ENCODE measurements around the gene EXOC3L1.

The EXOC3L1 gene

GRCh38 chr16:67190041-67190440 lies at the start of gene EXOC3L1:
Gene EXOC3L1, minus strand, starts transcription at chr16:67190136. Its CDS starts 460 bp downstream, at chr16:67189676.
- TF ChIP-seq, protein P1, sequence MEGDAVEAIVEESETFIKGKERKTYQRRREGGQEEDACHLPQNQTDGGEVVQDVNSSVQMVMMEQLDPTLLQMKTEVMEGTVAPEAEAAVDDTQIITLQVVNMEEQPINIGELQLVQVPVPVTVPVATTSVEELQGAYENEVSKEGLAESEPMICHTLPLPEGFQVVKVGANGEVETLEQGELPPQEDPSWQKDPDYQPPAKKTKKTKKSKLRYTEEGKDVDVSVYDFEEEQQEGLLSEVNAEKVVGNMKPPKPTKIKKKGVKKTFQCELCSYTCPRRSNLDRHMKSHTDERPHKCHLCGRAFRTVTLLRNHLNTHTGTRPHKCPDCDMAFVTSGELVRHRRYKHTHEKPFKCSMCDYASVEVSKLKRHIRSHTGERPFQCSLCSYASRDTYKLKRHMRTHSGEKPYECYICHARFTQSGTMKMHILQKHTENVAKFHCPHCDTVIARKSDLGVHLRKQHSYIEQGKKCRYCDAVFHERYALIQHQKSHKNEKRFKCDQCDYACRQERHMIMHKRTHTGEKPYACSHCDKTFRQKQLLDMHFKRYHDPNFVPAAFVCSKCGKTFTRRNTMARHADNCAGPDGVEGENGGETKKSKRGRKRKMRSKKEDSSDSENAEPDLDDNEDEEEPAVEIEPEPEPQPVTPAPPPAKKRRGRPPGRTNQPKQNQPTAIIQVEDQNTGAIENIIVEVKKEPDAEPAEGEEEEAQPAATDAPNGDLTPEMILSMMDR (IDR thresholded peaks at IDR 0.05), result no peak

DNA sequence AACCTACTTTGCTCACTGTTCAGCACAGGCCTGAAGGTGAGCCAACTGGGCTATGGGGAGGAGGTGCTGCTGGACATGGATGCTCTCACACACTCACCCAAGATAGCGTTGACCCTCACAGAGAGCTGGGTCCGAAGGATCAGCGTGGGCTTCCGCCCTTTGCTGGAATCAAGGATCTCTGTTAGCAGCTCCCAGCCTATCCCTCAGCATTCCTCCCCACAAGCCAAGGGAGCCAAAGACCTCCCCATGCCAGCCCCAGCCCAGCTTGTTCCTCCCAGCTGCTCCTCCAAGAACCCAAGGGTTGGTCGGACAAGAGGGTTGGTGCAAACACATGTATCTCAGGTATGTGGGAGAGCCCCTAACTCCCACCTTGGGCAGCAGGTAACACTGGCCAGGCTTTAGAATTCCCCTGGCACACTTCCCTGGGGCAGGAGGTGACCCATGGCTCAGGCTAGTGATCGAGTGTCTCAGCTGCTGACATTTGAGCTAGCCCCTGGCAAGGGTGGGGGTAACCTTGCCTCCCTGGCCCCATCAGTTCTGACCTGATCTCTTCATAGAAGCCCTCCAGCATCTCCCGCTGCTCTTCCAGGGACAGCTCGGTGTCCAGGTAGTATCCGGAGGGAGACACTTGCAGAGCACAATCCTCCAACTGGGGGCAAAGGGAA lies 49.0 kb upstream of the EXOC3L1 start:
- TF ChIP-seq, protein P1 (IDR thresholded peaks at IDR 0.05), result no peak

- TF ChIP-seq, protein P1 (IDR thresholded peaks at IDR 0.05), result no peak
Measured at GRCh38 chr16:67238278-67238575, 48.3 kb upstream of the EXOC3L1 start.

DNA sequence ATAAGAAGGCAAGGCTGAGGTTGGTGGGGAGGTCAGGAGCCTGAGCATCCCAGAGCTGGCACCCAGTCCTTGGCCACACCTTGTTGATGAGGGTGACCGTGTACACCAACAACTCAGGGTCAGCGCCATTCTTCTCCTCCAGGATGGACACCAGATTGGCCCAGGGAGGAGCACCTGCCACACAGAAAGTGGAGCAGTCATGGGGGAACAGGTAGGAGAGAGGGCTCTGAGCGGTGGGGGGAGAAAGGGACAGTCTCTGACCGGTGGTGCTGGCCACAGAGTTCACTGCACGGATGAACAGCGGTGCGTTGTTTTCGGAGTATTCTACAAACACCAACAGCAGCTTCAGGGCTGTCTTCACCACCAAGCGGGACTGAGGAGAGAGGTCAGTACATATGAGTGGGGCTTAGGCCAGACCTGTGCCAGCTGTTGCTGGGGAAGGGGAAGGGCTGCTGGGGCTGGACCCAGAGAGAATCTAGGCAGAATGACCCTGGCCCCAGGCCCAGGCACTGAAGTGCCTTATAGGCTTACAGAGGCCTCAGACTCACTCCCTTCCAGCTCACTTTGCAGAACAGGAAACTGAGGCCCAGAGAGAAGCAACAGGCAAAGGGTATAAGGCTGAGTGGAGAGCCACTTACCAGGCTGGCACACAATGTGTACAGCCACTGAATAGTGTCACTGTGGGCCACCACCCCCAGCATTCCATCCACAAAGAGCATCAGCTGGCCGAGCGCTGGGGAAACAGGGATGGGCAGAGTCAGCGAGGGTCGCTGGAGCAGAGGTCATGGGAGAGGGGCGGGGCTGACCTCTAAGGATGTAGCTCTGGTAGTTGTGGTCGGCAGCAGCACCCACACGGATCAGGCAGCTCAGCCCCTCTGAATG lies 47.7 kb upstream of the EXOC3L1 start:
- TF ChIP-seq, protein P1 (IDR thresholded peaks at IDR 0.05), result no peak

GRCh38 chr16:67236563-67237395 lies 46.8 kb upstream of the EXOC3L1 start:
- TF ChIP-seq, protein P1 (IDR thresholded peaks at IDR 0.05), result no peak

GRCh38 chr16:67235816-67236562 lies 46.1 kb upstream of the EXOC3L1 start:
- TF ChIP-seq, protein P1 (IDR thresholded peaks at IDR 0.05), result no peak

DNA sequence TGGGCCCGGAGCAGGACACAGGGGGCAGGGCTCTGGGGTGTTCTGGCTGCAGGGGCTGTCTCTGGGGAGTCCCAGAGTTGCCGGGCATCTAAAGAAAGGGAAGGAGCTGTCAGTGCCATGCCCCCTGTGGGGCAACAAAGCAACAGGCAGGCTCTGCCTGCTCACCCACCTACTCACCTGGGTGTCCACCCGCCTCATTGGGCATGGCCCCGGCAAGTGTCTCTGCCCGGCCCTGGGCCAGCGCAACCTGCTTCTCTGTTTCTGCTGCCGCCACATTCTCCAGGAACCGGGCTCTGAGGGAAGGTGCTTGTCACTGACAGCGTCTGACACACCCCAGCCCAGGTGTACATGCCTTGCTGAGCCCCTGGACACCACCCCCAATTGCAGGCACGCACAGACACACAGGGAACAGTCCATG lies 44.3 kb upstream of the EXOC3L1 start:
- TF ChIP-seq, protein P1 (IDR thresholded peaks at IDR 0.05), result no peak
